H1 (cell line): ENCODE results near the gene TNS1. TPM values are rescaled to one million over a fixed set of nuclear protein-coding genes. Genes with fewer than 3 reads are reported as not detected.

Experiments
- CTCF ChIA-PET: fragments of 300-600 bp; sonication (Branson Sonifier 250); formaldehyde crosslinking; loops from one replicate; lab custom pipeline; 2021; ENCODE audit not compliant: partially characterized antibody; lab: Charles Lee
- POLR2A ChIA-PET: fragments of 300-600 bp; sonication (Branson Sonifier 250); formaldehyde crosslinking; loops from one replicate; lab custom pipeline; 2021; ENCODE audit warnings: inconsistent platforms; ENCODE audit not compliant: partially characterized antibody; lab: Charles Lee
- DNase-seq, 2 experiments: peaks; one replicate each; pipeline versions ENCODE4 v3.0.0 to v3.0.0-alpha.2; 2010 to 2022; ENCODE audit warnings: low spot score in 2 of 2, low read depth in 1 of 2, mixed read lengths in 1 of 2
- FAIRE-seq: peaks from 2 replicates; lab custom pipeline; 2011; peaks lifted over from hg19 to GRCh38; lab: Jason Lieb, UNC
- H2AFZ ChIP-seq: 2 replicates; pipeline ENCODE4 v1.8.1; 2012; ENCODE audit warnings: low read length, inconsistent platforms
- H2AK5ac ChIP-seq: 2 replicates; pipeline ENCODE4 v1.6.1; 2013; ENCODE audit warnings: low read depth, low read length
- H2BK120ac ChIP-seq: replicated peaks from 2 replicates; pipeline ENCODE3; 2013; ENCODE audit warnings: low read depth, low read length, inconsistent platforms
- H2BK12ac ChIP-seq: 2 replicates; pipeline ENCODE4 v1.6.1; 2013; ENCODE audit warnings: low read depth, low read length
- H2BK15ac ChIP-seq: 2 replicates; pipeline ENCODE4 v1.6.1; 2013; ENCODE audit warnings: low read length
- H2BK20ac ChIP-seq: 2 replicates; pipeline ENCODE4 v1.6.1; 2013; ENCODE audit warnings: low read length
- H2BK5ac ChIP-seq: 2 replicates; pipeline ENCODE4 v1.6.1; 2013; ENCODE audit warnings: low read depth, low read length
- H3K14ac ChIP-seq: 2 replicates; pipeline ENCODE4 v1.6.1; 2013; ENCODE audit warnings: inconsistent platforms; ENCODE audit not compliant: insufficient read length
- H3K18ac ChIP-seq: 2 replicates; pipeline ENCODE4 v1.6.1; 2013; ENCODE audit warnings: low read length; ENCODE audit errors: extremely low read depth
- H3K23ac ChIP-seq: 2 replicates; pipeline ENCODE4 v1.6.1; 2013; ENCODE audit warnings: inconsistent platforms; ENCODE audit not compliant: insufficient read length
- H3K23me2 ChIP-seq: 2 replicates; pipeline ENCODE4 v1.6.1; 2013; ENCODE audit warnings: low read depth, low read length
- H3K27ac ChIP-seq: 2 replicates; pipeline ENCODE4 v1.6.1; 2011; ENCODE audit warnings: low read depth, low read length, inconsistent platforms
- H3K27me3 ChIP-seq, 4 experiments: replicated peaks in 1 of 4; 1 replicate in 1 of 4; 2 replicates in 3 of 4; pipeline versions ENCODE4 v1.6.1 to v1.8.1; 2011 to 2013; ENCODE audit warnings: low read length in 3 of 4, mild to moderate bottlenecking in 3 of 4, inconsistent platforms in 2 of 4, mixed read lengths in 2 of 4, moderate library complexity in 1 of 4; ENCODE audit not compliant: control insufficient read depth in 3 of 4, insufficient read depth in 3 of 4; ENCODE audit errors: extremely low read depth in 1 of 4
- H3K36me3 ChIP-seq, 4 experiments: 2 replicates each; pipeline versions ENCODE4 v1.6.1 to v1.8.1; 2011 to 2013; ENCODE audit warnings: mild to moderate bottlenecking in 4 of 4, low read length in 3 of 4, moderate library complexity in 2 of 4, control low read depth in 1 of 4, inconsistent platforms in 1 of 4; ENCODE audit not compliant: insufficient read depth in 4 of 4, control insufficient read depth in 2 of 4
- H3K4ac ChIP-seq: replicated peaks from 2 replicates; pipeline ENCODE3; 2013; ENCODE audit warnings: low read length, low read depth, mixed read lengths, inconsistent platforms; ENCODE audit not compliant: insufficient read length
- H3K4me1 ChIP-seq, 4 experiments: replicated peaks in 1 of 4; 1 replicate in 1 of 4; 2 replicates in 3 of 4; pipeline versions ENCODE4 v1.6.1 to v1.8.1; 2011 to 2013; ENCODE audit warnings: low read length in 3 of 4, inconsistent platforms in 2 of 4, mixed read lengths in 1 of 4; ENCODE audit not compliant: insufficient read depth in 4 of 4, control insufficient read depth in 3 of 4
- H3K4me2 ChIP-seq, 2 experiments: 2 replicates each; pipeline versions ENCODE4 v1.6.1 to v1.8.1; 2011 to 2013; ENCODE audit warnings: low read depth in 2 of 2, low read length in 2 of 2, control low read depth in 1 of 2, inconsistent platforms in 1 of 2, mild to moderate bottlenecking in 1 of 2; ENCODE audit not compliant: insufficient read depth in 1 of 2
- H3K4me3 ChIP-seq, 4 experiments: fragments of 200-600, 300-600 bp in 1 of 4; sonication (generic), shearing (Covaris generic), sonication (Bioruptor Twin) in 1 of 4; 2 replicates each; pipeline versions ENCODE4 v1.5.1 to v1.8.1; 2011 to 2016; ENCODE audit warnings: low read length in 4 of 4, low read depth in 3 of 4, control low read depth in 2 of 4, inconsistent platforms in 2 of 4, mild to moderate bottlenecking in 2 of 4, mixed read lengths in 1 of 4, moderate library complexity in 1 of 4; ENCODE audit not compliant: insufficient read depth in 2 of 4; ENCODE audit errors: extremely low read depth in 1 of 4
- H3K56ac ChIP-seq: replicated peaks from 2 replicates; pipeline ENCODE3; 2013; ENCODE audit warnings: low read depth, mild to moderate bottlenecking, mixed read lengths, low read length, inconsistent platforms; ENCODE audit not compliant: insufficient read length
- H3K79me1 ChIP-seq: 2 replicates; pipeline ENCODE4 v1.6.1; 2013; ENCODE audit warnings: low read depth, low read length, control low read depth
- H3K79me2 ChIP-seq, 2 experiments: 2 replicates each; pipeline versions ENCODE4 v1.6.1 to v1.8.1; 2012 to 2013; ENCODE audit warnings: low read length in 2 of 2, mild to moderate bottlenecking in 2 of 2, inconsistent platforms in 1 of 2; ENCODE audit not compliant: insufficient read depth in 2 of 2, control insufficient read depth in 1 of 2
- H3K9ac ChIP-seq, 4 experiments: replicated peaks in 1 of 4; 1 replicate in 1 of 4; 2 replicates in 3 of 4; pipeline versions ENCODE4 v1.6.1 to v1.8.1; 2011 to 2013; ENCODE audit warnings: low read depth in 3 of 4, low read length in 3 of 4, control low read depth in 2 of 4, mild to moderate bottlenecking in 2 of 4, moderate library complexity in 2 of 4, inconsistent platforms in 1 of 4; ENCODE audit errors: extremely low read depth in 1 of 4
- H3K9me3 ChIP-seq, 2 experiments: 2 replicates each; pipeline versions ENCODE4 v1.6.1 to v1.8.1; 2012 to 2013; ENCODE audit warnings: mild to moderate bottlenecking in 2 of 2, moderate library complexity in 2 of 2, control low read depth in 1 of 2, inconsistent platforms in 1 of 2, low read depth in 1 of 2, low read length in 1 of 2, mixed read lengths in 1 of 2; ENCODE audit not compliant: insufficient read depth in 2 of 2
- H4K20me1 ChIP-seq, 2 experiments: replicated peaks in 1 of 2; 2 replicates each; pipeline versions ENCODE3 to v1.8.1; 2011 to 2013; ENCODE audit warnings: inconsistent platforms in 2 of 2, low read length in 2 of 2, mild to moderate bottlenecking in 1 of 2; ENCODE audit not compliant: insufficient read depth in 2 of 2, control insufficient read depth in 1 of 2
- H4K5ac ChIP-seq: 2 replicates; pipeline ENCODE4 v1.6.1; 2013; ENCODE audit warnings: low read length, low read depth, mixed read lengths, inconsistent platforms; ENCODE audit not compliant: insufficient read length
- H4K8ac ChIP-seq: 2 replicates; pipeline ENCODE4 v1.8.0; 2013; ENCODE audit warnings: mild to moderate bottlenecking, moderate library complexity, low read length, inconsistent platforms; ENCODE audit not compliant: insufficient read depth; ENCODE audit errors: extremely low read depth
- H4K91ac ChIP-seq: replicated peaks from 2 replicates; pipeline ENCODE3; 2013; ENCODE audit warnings: low read length, mixed read lengths, inconsistent platforms; ENCODE audit not compliant: insufficient read length
- ATF3 ChIP-seq: IDR thresholded peaks from 2 replicates; pipeline ENCODE4 v1.6.1; 2011; ENCODE audit warnings: low read depth, mild to moderate bottlenecking, low read length; ENCODE audit not compliant: insufficient read depth
- CBX8 ChIP-seq: fragments of 300-800, 300-1000 bp; sonication (generic); IDR thresholded peaks from 2 replicates; pipeline ENCODE4 v1.7.1; 2016; ENCODE audit warnings: low read depth, low read length, borderline replicate concordance
- CHD1 ChIP-seq: IDR thresholded peaks from 2 replicates; pipeline ENCODE4 v1.6.1; 2012; ENCODE audit warnings: low read depth, low read length, improper control_type of control experiment
- EZH2 ChIP-seq: fragments of 200-600 bp; sonication (generic); IDR thresholded peaks from 2 replicates; pipeline ENCODE4 v1.7.1; 2012; ENCODE audit warnings: low read depth, mild to moderate bottlenecking, moderate library complexity, low read length, inconsistent platforms; ENCODE audit not compliant: severe bottlenecking
- GTF2F1 ChIP-seq: IDR thresholded peaks from 2 replicates; pipeline ENCODE4 v1.6.1; 2012; ENCODE audit warnings: low read depth, low read length, improper control_type of control experiment, borderline replicate concordance
- TAF1 ChIP-seq: IDR thresholded peaks from 2 replicates; pipeline ENCODE4 v1.6.1; 2011; ENCODE audit warnings: mild to moderate bottlenecking, low read depth, low read length
- TEAD4 ChIP-seq: IDR thresholded peaks from 2 replicates; pipeline ENCODE4 v1.6.1; 2012; ENCODE audit warnings: low read depth, low read length, inconsistent platforms, mixed read lengths
- WGBS, 2 experiments: shearing (Covaris generic) in 1 of 2; methylation state at CpG; one replicate each; pipeline versions ENCODE4 v1.1.6 to v1.1.7; 2013 to 2015; ENCODE audit warnings: low lambda C conversion rate in 2 of 2, mixed read lengths in 2 of 2, inconsistent platforms in 1 of 2, low coverage in 1 of 2, missing lambda C conversion rate in 1 of 2; ENCODE audit not compliant: insufficient replicate concordance in 2 of 2, insufficient coverage in 1 of 2, insufficient read length in 1 of 2; ENCODE audit errors: extremely low coverage in 1 of 2, missing lambda C conversion rate in 1 of 2; 5-methylcytosine and 5-hydroxymethylcytosine counted together
- polyA plus RNA-seq, 7 experiments: library from polyadenylated mRNA; depleted of rRNA in 3 of 7; stranded (reverse) in 5 of 7; unstranded in 2 of 7; fragments of >200 nt in 5 of 7; fragments of 200-250 nt in 2 of 7; gene quantifications; 1 replicate in 5 of 7; 2 replicates in 1 of 7; 4 replicates in 1 of 7; pipeline versions ENCODE4 v1.2.1 to v1.2.3, GENCODE V29; 2011 to 2013; ENCODE audit warnings: missing spikeins in 2 of 7, mixed read lengths in 2 of 7
- total RNA-seq: library from RNA; stranded (reverse); fragmentation: NEBNext Ultra II Directional; extraction: Animal tissue kit (Norgen Biotek cat#: 25700); gene quantifications from 2 replicates; pipeline ENCODE4 v1.2.1, GENCODE V29; 2021

Gene TNS1
- total and polyA plus RNA-seq, 2 of the 8 experiments (the other 6 are each of a cell fraction or from before 2014, with no cell fraction given): 1.5 to 5.1 TPM

GRCh38 chr2:218010140-218010983, 7.6 kb upstream of the TNS1 start:
- H3K79me2 ChIP-seq: no peaks in the 10 kb centered on the region
- H2BK5ac ChIP-seq: no peak overlapping the region
- ChIA-PET POLR2A (interaction anchor here (0.6 to 2.4 kb wide), 3 partner anchors 9 to 15 kb away, joined by 3 to 11 read pairs (median 3); no protein-coding TSS in a partner anchor), CTCF (interaction anchor here (0.8 to 3.0 kb wide), 17 partner anchors 9 to 360 kb away, joined by 3 to 16 read pairs (median 4); no protein-coding TSS in a partner anchor)
- no peaks in the 10 kb centered on the region for H3K9me3 ChIP-seq
- H4K20me1 ChIP-seq: no peaks in the 10 kb centered on the region
- H3K27ac ChIP-seq: no peak overlapping the region
- H3K27me3 ChIP-seq: peaks cover 12 to 40% (median 32%) of the 10 kb centered on the region in 4 experiments
- H2BK120ac ChIP-seq: no peak overlapping the region
- 0 out of 2 replicates have a peak overlapping the region, but pooled peaks have one; percentile 72 for H2BK15ac ChIP-seq
- H4K8ac ChIP-seq: peak overlapping the region; percentile 12; the same call in 1 of the 2 replicates
- no peak overlapping the region for H3K9ac ChIP-seq
- peak overlapping the region; percentile 55; the same call in 1 of the 2 replicates for H2BK12ac ChIP-seq
- H3K23me2 ChIP-seq: peaks cover 12% of the 10 kb centered on the region; the same call in 1 of the 2 replicates
- H3K4me2 ChIP-seq: peak overlapping the region; percentile 79 to 98
- no peaks in the 10 kb centered on the region for H3K36me3 ChIP-seq
- H3K79me1 ChIP-seq: no peaks in the 10 kb centered on the region
- no peak overlapping the region for H4K91ac ChIP-seq
- DNase-seq (peak in 1 of 2 experiments; percentile 76), FAIRE-seq (no peak)
- H2AFZ ChIP-seq: 0 out of 2 replicates have a peak overlapping the region, but pooled peaks have one; percentile 57
- H2AK5ac ChIP-seq: no peak overlapping the region
- H3K18ac ChIP-seq: peak overlapping the region; percentile 60
- H3K56ac ChIP-seq: no peak overlapping the region
- H3K23ac ChIP-seq: no peak overlapping the region
- H3K4ac ChIP-seq: peak overlapping the region; percentile 34
- WGBS, 2 experiments: 7% methylated on average over 16 of the region's 72 CpGs; no CpG with 5 or more reads in 1 of the 2 experiments
- H3K4me1 ChIP-seq: peaks cover 0 to 12% (median 8%) of the 10 kb centered on the region in 4 experiments; a peak in 5 of 7 replicates
- H4K5ac ChIP-seq: no peak overlapping the region
- peak overlapping the region; percentile 95; the same call in 1 of the 2 replicates for H2BK20ac ChIP-seq
- H3K14ac ChIP-seq: no peak overlapping the region
- H3K4me3 ChIP-seq: peak overlapping the region; percentile 43 to 73 (median 56)
- TF ChIP-seq TAF1 (no peak), ATF3 (no peak), TEAD4 (no peak), EZH2 (peak; percentile 66), CBX8 (no peak), GTF2F1 (no peak), CHD1 (no peak)
